Thyroid gland (tissue), 4 donors: ENCODE results near the gene TCEA2.

Experiments
- POLR2A ChIP-seq, 2 donors: fragments of 450-650 bp; IDR thresholded peaks; one replicate each; pipeline ENCODE4 v1.6.1; 2017; ENCODE audit warnings: antibody characterized with exemption in 2 of 2, mild to moderate bottlenecking in 2 of 2, moderate library complexity in 1 of 2
- TF ChIP-seq, protein P1 (sequence below), 6 experiments: fragments of 200-600 bp in 3 of 6; fragments of 450-650 bp in 3 of 6; sonication (generic) in 3 of 6; IDR thresholded peaks; one replicate each; pipeline ENCODE4 v1.5.1; 2016 to 2019; ENCODE audit warnings: antibody characterized with exemption in 6 of 6, mild to moderate bottlenecking in 2 of 6, inconsistent platforms in 1 of 6, moderate library complexity in 1 of 6

GRCh38 chr20:64098471-64099013, 35.5 kb downstream of the TCEA2 start:
- TF ChIP-seq, protein P1, sequence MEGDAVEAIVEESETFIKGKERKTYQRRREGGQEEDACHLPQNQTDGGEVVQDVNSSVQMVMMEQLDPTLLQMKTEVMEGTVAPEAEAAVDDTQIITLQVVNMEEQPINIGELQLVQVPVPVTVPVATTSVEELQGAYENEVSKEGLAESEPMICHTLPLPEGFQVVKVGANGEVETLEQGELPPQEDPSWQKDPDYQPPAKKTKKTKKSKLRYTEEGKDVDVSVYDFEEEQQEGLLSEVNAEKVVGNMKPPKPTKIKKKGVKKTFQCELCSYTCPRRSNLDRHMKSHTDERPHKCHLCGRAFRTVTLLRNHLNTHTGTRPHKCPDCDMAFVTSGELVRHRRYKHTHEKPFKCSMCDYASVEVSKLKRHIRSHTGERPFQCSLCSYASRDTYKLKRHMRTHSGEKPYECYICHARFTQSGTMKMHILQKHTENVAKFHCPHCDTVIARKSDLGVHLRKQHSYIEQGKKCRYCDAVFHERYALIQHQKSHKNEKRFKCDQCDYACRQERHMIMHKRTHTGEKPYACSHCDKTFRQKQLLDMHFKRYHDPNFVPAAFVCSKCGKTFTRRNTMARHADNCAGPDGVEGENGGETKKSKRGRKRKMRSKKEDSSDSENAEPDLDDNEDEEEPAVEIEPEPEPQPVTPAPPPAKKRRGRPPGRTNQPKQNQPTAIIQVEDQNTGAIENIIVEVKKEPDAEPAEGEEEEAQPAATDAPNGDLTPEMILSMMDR (IDR thresholded peaks at IDR 0.05) = no peak
- no peak for TF ChIP-seq POLR2A (IDR thresholded peaks at IDR 0.05)
